H1 (cell line): ENCODE results near the gene TAT. TPM values are rescaled to one million over a fixed set of nuclear protein-coding genes. Genes with fewer than 3 reads are reported as not detected.

Experiments used
- CTCF ChIA-PET: fragments of 300-600 bp; sonication (Branson Sonifier 250); formaldehyde crosslinking; loops from one replicate; lab custom pipeline; 2021; ENCODE audit not compliant: partially characterized antibody; lab: Charles Lee
- POLR2A ChIA-PET: fragments of 300-600 bp; sonication (Branson Sonifier 250); formaldehyde crosslinking; loops from one replicate; lab custom pipeline; 2021; ENCODE audit warnings: inconsistent platforms; ENCODE audit not compliant: partially characterized antibody; lab: Charles Lee
- DNase-seq, 2 experiments: peaks; one replicate each; pipeline versions ENCODE4 v3.0.0 to v3.0.0-alpha.2; 2010 to 2022; ENCODE audit warnings: low spot score in 2 of 2, low read depth in 1 of 2, mixed read lengths in 1 of 2
- FAIRE-seq: peaks from 2 replicates; lab custom pipeline; 2011; peaks lifted over from hg19 to GRCh38; lab: Jason Lieb, UNC
- H2AFZ ChIP-seq: 2 replicates; pipeline ENCODE4 v1.8.1; 2012; ENCODE audit warnings: low read length, inconsistent platforms
- H2AK5ac ChIP-seq: 2 replicates; pipeline ENCODE4 v1.6.1; 2013; ENCODE audit warnings: low read depth, low read length
- H2BK120ac ChIP-seq: replicated peaks from 2 replicates; pipeline ENCODE3; 2013; ENCODE audit warnings: low read depth, low read length, inconsistent platforms
- H2BK12ac ChIP-seq: 2 replicates; pipeline ENCODE4 v1.6.1; 2013; ENCODE audit warnings: low read depth, low read length
- H2BK15ac ChIP-seq: 2 replicates; pipeline ENCODE4 v1.6.1; 2013; ENCODE audit warnings: low read length
- H2BK20ac ChIP-seq: 2 replicates; pipeline ENCODE4 v1.6.1; 2013; ENCODE audit warnings: low read length
- H2BK5ac ChIP-seq: 2 replicates; pipeline ENCODE4 v1.6.1; 2013; ENCODE audit warnings: low read depth, low read length
- H3K14ac ChIP-seq: 2 replicates; pipeline ENCODE4 v1.6.1; 2013; ENCODE audit warnings: inconsistent platforms; ENCODE audit not compliant: insufficient read length
- H3K18ac ChIP-seq: 2 replicates; pipeline ENCODE4 v1.6.1; 2013; ENCODE audit warnings: low read length; ENCODE audit errors: extremely low read depth
- H3K23ac ChIP-seq: 2 replicates; pipeline ENCODE4 v1.6.1; 2013; ENCODE audit warnings: inconsistent platforms; ENCODE audit not compliant: insufficient read length
- H3K23me2 ChIP-seq: 2 replicates; pipeline ENCODE4 v1.6.1; 2013; ENCODE audit warnings: low read depth, low read length
- H3K27ac ChIP-seq: 2 replicates; pipeline ENCODE4 v1.6.1; 2011; ENCODE audit warnings: low read depth, low read length, inconsistent platforms
- H3K27me3 ChIP-seq, 4 experiments: replicated peaks in 1 of 4; 1 replicate in 1 of 4; 2 replicates in 3 of 4; pipeline versions ENCODE4 v1.6.1 to v1.8.1; 2011 to 2013; ENCODE audit warnings: low read length in 3 of 4, mild to moderate bottlenecking in 3 of 4, inconsistent platforms in 2 of 4, mixed read lengths in 2 of 4, moderate library complexity in 1 of 4; ENCODE audit not compliant: control insufficient read depth in 3 of 4, insufficient read depth in 3 of 4; ENCODE audit errors: extremely low read depth in 1 of 4
- H3K36me3 ChIP-seq, 4 experiments: 2 replicates each; pipeline versions ENCODE4 v1.6.1 to v1.8.1; 2011 to 2013; ENCODE audit warnings: mild to moderate bottlenecking in 4 of 4, low read length in 3 of 4, moderate library complexity in 2 of 4, control low read depth in 1 of 4, inconsistent platforms in 1 of 4; ENCODE audit not compliant: insufficient read depth in 4 of 4, control insufficient read depth in 2 of 4
- H3K4ac ChIP-seq: replicated peaks from 2 replicates; pipeline ENCODE3; 2013; ENCODE audit warnings: low read length, low read depth, mixed read lengths, inconsistent platforms; ENCODE audit not compliant: insufficient read length
- H3K4me1 ChIP-seq, 4 experiments: replicated peaks in 1 of 4; 1 replicate in 1 of 4; 2 replicates in 3 of 4; pipeline versions ENCODE4 v1.6.1 to v1.8.1; 2011 to 2013; ENCODE audit warnings: low read length in 3 of 4, inconsistent platforms in 2 of 4, mixed read lengths in 1 of 4; ENCODE audit not compliant: insufficient read depth in 4 of 4, control insufficient read depth in 3 of 4
- H3K4me2 ChIP-seq, 2 experiments: 2 replicates each; pipeline versions ENCODE4 v1.6.1 to v1.8.1; 2011 to 2013; ENCODE audit warnings: low read depth in 2 of 2, low read length in 2 of 2, control low read depth in 1 of 2, inconsistent platforms in 1 of 2, mild to moderate bottlenecking in 1 of 2; ENCODE audit not compliant: insufficient read depth in 1 of 2
- H3K4me3 ChIP-seq, 4 experiments: fragments of 200-600, 300-600 bp in 1 of 4; sonication (generic), shearing (Covaris generic), sonication (Bioruptor Twin) in 1 of 4; 2 replicates each; pipeline versions ENCODE4 v1.5.1 to v1.8.1; 2011 to 2016; ENCODE audit warnings: low read length in 4 of 4, low read depth in 3 of 4, control low read depth in 2 of 4, inconsistent platforms in 2 of 4, mild to moderate bottlenecking in 2 of 4, mixed read lengths in 1 of 4, moderate library complexity in 1 of 4; ENCODE audit not compliant: insufficient read depth in 2 of 4; ENCODE audit errors: extremely low read depth in 1 of 4
- H3K56ac ChIP-seq: replicated peaks from 2 replicates; pipeline ENCODE3; 2013; ENCODE audit warnings: low read depth, mild to moderate bottlenecking, mixed read lengths, low read length, inconsistent platforms; ENCODE audit not compliant: insufficient read length
- H3K79me1 ChIP-seq: 2 replicates; pipeline ENCODE4 v1.6.1; 2013; ENCODE audit warnings: low read depth, low read length, control low read depth
- H3K79me2 ChIP-seq, 2 experiments: 2 replicates each; pipeline versions ENCODE4 v1.6.1 to v1.8.1; 2012 to 2013; ENCODE audit warnings: low read length in 2 of 2, mild to moderate bottlenecking in 2 of 2, inconsistent platforms in 1 of 2; ENCODE audit not compliant: insufficient read depth in 2 of 2, control insufficient read depth in 1 of 2
- H3K9ac ChIP-seq, 4 experiments: replicated peaks in 1 of 4; 1 replicate in 1 of 4; 2 replicates in 3 of 4; pipeline versions ENCODE4 v1.6.1 to v1.8.1; 2011 to 2013; ENCODE audit warnings: low read depth in 3 of 4, low read length in 3 of 4, control low read depth in 2 of 4, mild to moderate bottlenecking in 2 of 4, moderate library complexity in 2 of 4, inconsistent platforms in 1 of 4; ENCODE audit errors: extremely low read depth in 1 of 4
- H3K9me3 ChIP-seq, 2 experiments: 2 replicates each; pipeline versions ENCODE4 v1.6.1 to v1.8.1; 2012 to 2013; ENCODE audit warnings: mild to moderate bottlenecking in 2 of 2, moderate library complexity in 2 of 2, control low read depth in 1 of 2, inconsistent platforms in 1 of 2, low read depth in 1 of 2, low read length in 1 of 2, mixed read lengths in 1 of 2; ENCODE audit not compliant: insufficient read depth in 2 of 2
- H4K20me1 ChIP-seq, 2 experiments: replicated peaks in 1 of 2; 2 replicates each; pipeline versions ENCODE3 to v1.8.1; 2011 to 2013; ENCODE audit warnings: inconsistent platforms in 2 of 2, low read length in 2 of 2, mild to moderate bottlenecking in 1 of 2; ENCODE audit not compliant: insufficient read depth in 2 of 2, control insufficient read depth in 1 of 2
- H4K5ac ChIP-seq: 2 replicates; pipeline ENCODE4 v1.6.1; 2013; ENCODE audit warnings: low read length, low read depth, mixed read lengths, inconsistent platforms; ENCODE audit not compliant: insufficient read length
- H4K8ac ChIP-seq: 2 replicates; pipeline ENCODE4 v1.8.0; 2013; ENCODE audit warnings: mild to moderate bottlenecking, moderate library complexity, low read length, inconsistent platforms; ENCODE audit not compliant: insufficient read depth; ENCODE audit errors: extremely low read depth
- H4K91ac ChIP-seq: replicated peaks from 2 replicates; pipeline ENCODE3; 2013; ENCODE audit warnings: low read length, mixed read lengths, inconsistent platforms; ENCODE audit not compliant: insufficient read length
- CBX5 ChIP-seq: fragments of 300-800, 300-1000 bp; sonication (generic); IDR thresholded peaks from 2 replicates; pipeline ENCODE4 v1.7.1; 2016; ENCODE audit warnings: antibody characterized with exemption, low read length, low read depth
- CEBPB ChIP-seq: IDR thresholded peaks from 2 replicates; pipeline ENCODE4 v1.6.1; 2012; ENCODE audit warnings: low read depth, low read length
- CHD1 ChIP-seq: IDR thresholded peaks from 2 replicates; pipeline ENCODE4 v1.6.1; 2012; ENCODE audit warnings: low read depth, low read length, improper control_type of control experiment
- EZH2 ChIP-seq: fragments of 200-600 bp; sonication (generic); IDR thresholded peaks from 2 replicates; pipeline ENCODE4 v1.7.1; 2012; ENCODE audit warnings: low read depth, mild to moderate bottlenecking, moderate library complexity, low read length, inconsistent platforms; ENCODE audit not compliant: severe bottlenecking
- GABPA ChIP-seq: IDR thresholded peaks from 2 replicates; pipeline ENCODE4 v1.6.1; 2011; ENCODE audit warnings: mild to moderate bottlenecking, low read length, moderate library complexity, borderline replicate concordance; ENCODE audit not compliant: insufficient read depth
- JUN ChIP-seq: IDR thresholded peaks from 2 replicates; pipeline ENCODE4 v1.6.1; 2011; ENCODE audit warnings: low read depth, mild to moderate bottlenecking, improper control_type of control experiment, low read length
- NRF1 ChIP-seq: IDR thresholded peaks from 2 replicates; pipeline ENCODE4 v1.6.1; 2011; ENCODE audit warnings: mild to moderate bottlenecking, low read depth, low read length, improper control_type of control experiment
- PHF8 ChIP-seq: fragments of 200-600 bp; sonication (generic); conservative IDR thresholded peaks from 2 replicates; pipeline ENCODE4 v1.7.1; 2012; ENCODE audit warnings: low read depth, mild to moderate bottlenecking, inconsistent platforms, low read length, moderate library complexity
- POLR2A ChIP-seq, 2 experiments: IDR thresholded peaks; 1 replicate in 1 of 2; 2 replicates in 1 of 2; pipeline ENCODE4 v1.6.1; 2011; ENCODE audit warnings: low read depth in 2 of 2, low read length in 2 of 2, mild to moderate bottlenecking in 2 of 2; ENCODE audit errors: control extremely low read depth in 1 of 2
- POU5F1 ChIP-seq: IDR thresholded peaks from 2 replicates; pipeline ENCODE4 v1.6.1; 2011; ENCODE audit warnings: low read depth, mild to moderate bottlenecking, low read length, moderate library complexity
- RFX5 ChIP-seq: IDR thresholded peaks from 2 replicates; pipeline ENCODE4 v1.6.1; 2011; ENCODE audit warnings: low read depth, low read length, improper control_type of control experiment, borderline replicate concordance
- SAP30 ChIP-seq: fragments of 300-600 bp; sonication (generic); IDR thresholded peaks from 2 replicates; pipeline ENCODE4 v1.7.1; 2012; ENCODE audit warnings: low read length, moderate library complexity, mild to moderate bottlenecking, inconsistent platforms; ENCODE audit not compliant: insufficient read depth, insufficient replicate concordance
- SIX5 ChIP-seq: IDR thresholded peaks from 2 replicates; pipeline ENCODE4 v1.6.1; 2011; ENCODE audit warnings: mild to moderate bottlenecking, low read depth, low read length
- whole genome bisulfite sequencing, 2 experiments: shearing (Covaris generic) in 1 of 2; methylation state at CpG; one replicate each; pipeline versions ENCODE4 v1.1.6 to v1.1.7; 2013 to 2015; ENCODE audit warnings: low lambda C conversion rate in 2 of 2, mixed read lengths in 2 of 2, inconsistent platforms in 1 of 2, low coverage in 1 of 2, missing lambda C conversion rate in 1 of 2; ENCODE audit not compliant: insufficient replicate concordance in 2 of 2, insufficient coverage in 1 of 2, insufficient read length in 1 of 2; ENCODE audit errors: extremely low coverage in 1 of 2, missing lambda C conversion rate in 1 of 2; 5-methylcytosine and 5-hydroxymethylcytosine counted together
- polyA plus RNA-seq, 7 experiments: library from polyadenylated mRNA; depleted of rRNA in 3 of 7; stranded (reverse) in 5 of 7; unstranded in 2 of 7; fragments of >200 nt in 5 of 7; fragments of 200-250 nt in 2 of 7; gene quantifications; 1 replicate in 5 of 7; 2 replicates in 1 of 7; 4 replicates in 1 of 7; pipeline versions ENCODE4 v1.2.1 to v1.2.3, GENCODE V29; 2011 to 2013; ENCODE audit warnings: missing spikeins in 2 of 7, mixed read lengths in 2 of 7
- total RNA-seq: library from RNA; stranded (reverse); fragmentation: NEBNext Ultra II Directional; extraction: Animal tissue kit (Norgen Biotek cat#: 25700); gene quantifications from 2 replicates; pipeline ENCODE4 v1.2.1, GENCODE V29; 2021
- TF ChIP-seq, protein P1 (sequence below): IDR thresholded peaks from 2 replicates; pipeline ENCODE4 v1.6.1; 2011; ENCODE audit warnings: low read depth, mild to moderate bottlenecking, low read length; ENCODE audit not compliant: insufficient read depth

TAT gene
- total and polyA plus RNA-seq, 2 of the 8 experiments (the other 6 are each of a cell fraction or from before 2014, with no cell fraction given) = 0.03 TPM; not detected in 1

DNA sequence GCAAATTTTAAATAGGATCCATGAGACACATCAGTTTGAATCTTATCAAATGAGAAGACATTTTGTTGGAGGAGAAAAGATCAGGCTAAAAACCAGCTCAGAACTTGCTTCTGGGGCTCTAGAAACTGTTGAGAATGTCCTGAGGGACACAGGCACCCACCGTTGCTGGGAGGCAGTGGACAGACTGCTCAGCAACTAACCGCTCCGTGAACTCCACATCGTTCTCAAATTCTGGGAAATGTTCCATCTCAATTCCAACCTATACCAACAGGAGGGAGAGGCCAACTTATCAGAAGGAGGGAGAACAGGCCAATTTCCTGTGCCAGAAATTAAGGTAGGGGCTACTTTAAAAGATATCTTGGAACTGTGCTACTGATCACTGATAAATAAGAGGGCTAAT, 8.3 kb downstream of the TAT start:
- Histone ChIP-seq H2BK5ac (no peak overlapping the region), H3K4me1 (peaks cover 0 to 2% (median 0%) of the 10 kb centered on the region in 4 experiments; a peak in 1 of 7 replicates), H2BK20ac (no peak overlapping the region), H4K8ac (no peak overlapping the region), H4K5ac (no peak overlapping the region), H4K91ac (no peak overlapping the region), H3K79me1 (no peaks in the 10 kb centered on the region), H2AFZ (no peak overlapping the region), H3K9me3 (no peaks in the 10 kb centered on the region), H3K23me2 (peaks cover 5% of the 10 kb centered on the region; the same call in 1 of the 2 replicates), H3K9ac (no peak overlapping the region), H3K36me3 (no peaks in the 10 kb centered on the region), H3K18ac (no peak overlapping the region), H3K4me2 (no peak overlapping the region), H2BK15ac (no peak overlapping the region), H3K27me3 (no peaks in the 10 kb centered on the region), H2BK12ac (no peak overlapping the region), H3K27ac (no peak overlapping the region), H2BK120ac (no peak overlapping the region), H3K4me3 (no peak overlapping the region), H3K23ac (no peak overlapping the region), H2AK5ac (no peak overlapping the region), H3K14ac (no peak overlapping the region), H3K56ac (no peak overlapping the region), H4K20me1 (no peaks in the 10 kb centered on the region), H3K4ac (no peak overlapping the region), H3K79me2 (no peaks in the 10 kb centered on the region)
- ChIA-PET CTCF (interaction anchor here (0.6 to 15.5 kb wide), 3 partner anchors 15 to 109 kb away, joined by 3 to 89 read pairs (median 5); no protein-coding TSS in a partner anchor), POLR2A (no interaction called here)
- no peak for DNase-seq
- FAIRE-seq = no peak
- WGBS, 2 experiments = 93% methylated on average over 4 of the region's 4 CpGs; no CpG with 5 or more reads in 1 of the 2 experiments
- no peak for TF ChIP-seq NRF1
- no peak for TF ChIP-seq SAP30
- TF ChIP-seq POLR2A (IDR thresholded peaks at IDR 0.05; ENCODE audit: control extremely low read depth in 1 of 2, low read depth in 2 of 2, low read length in 2 of 2) = no peak
- TF ChIP-seq CHD1 = no peak
- TF ChIP-seq RFX5 = no peak
- TF ChIP-seq POU5F1 = no peak
- no peak for TF ChIP-seq JUN
- TF ChIP-seq CBX5 = no peak
- TF ChIP-seq EZH2 = no peak
- TF ChIP-seq SIX5 = no peak
- no peak for TF ChIP-seq PHF8
- TF ChIP-seq CEBPB = no peak
- TF ChIP-seq, protein P1, sequence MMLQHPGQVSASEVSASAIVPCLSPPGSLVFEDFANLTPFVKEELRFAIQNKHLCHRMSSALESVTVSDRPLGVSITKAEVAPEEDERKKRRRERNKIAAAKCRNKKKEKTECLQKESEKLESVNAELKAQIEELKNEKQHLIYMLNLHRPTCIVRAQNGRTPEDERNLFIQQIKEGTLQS = no peak
- no peak for TF ChIP-seq GABPA
